ENCODE measurements around the gene WDFY2. TPM values are rescaled to one million over a fixed set of nuclear protein-coding genes. Genes with fewer than 3 reads are reported as not detected.

Gene WDFY2
- total RNA-seq, 1 experiment from 2014 or later = 26.4 TPM

DNA sequence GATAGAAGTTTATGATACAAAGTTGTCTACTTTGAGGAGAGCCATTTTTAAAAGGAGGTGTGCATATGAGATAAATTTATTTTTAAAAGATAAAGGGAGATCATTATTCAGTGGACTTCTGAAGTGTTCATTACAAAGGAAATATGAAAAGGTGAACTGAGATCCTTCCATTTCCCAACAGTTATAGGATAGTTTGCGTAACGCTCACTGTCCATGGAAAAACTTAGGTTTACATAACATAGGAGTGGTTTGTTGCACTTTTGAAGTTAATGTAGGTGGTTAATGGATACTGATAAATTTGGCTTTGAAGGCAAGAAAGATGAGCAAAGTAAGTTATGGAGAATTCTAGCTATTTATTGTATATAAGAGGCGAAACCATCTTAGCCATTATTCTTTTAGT, 92.5 kb downstream of the WDFY2 start:
- Histone ChIP-seq H4K20me1 (ENCODE audit: control insufficient read depth, insufficient read depth, insufficient read length) (no peaks in the 10 kb centered on the region), H2BK120ac (ENCODE audit: low read depth, low read length, poor library complexity, severe bottlenecking) (no peak overlapping the region), H2BK20ac (ENCODE audit: low read depth, low read length, poor library complexity, severe bottlenecking) (no peak overlapping the region), H3K27ac (ENCODE audit: insufficient read length, low read depth, low read length) (no peak overlapping the region), H2BK12ac (ENCODE audit: insufficient read length, low read depth, low read length) (no peak overlapping the region), H3K14ac (ENCODE audit: insufficient read depth, low read length) (no peak overlapping the region), H3K9me3 (ENCODE audit: control insufficient read depth, low read depth, low read length) (no peaks in the 10 kb centered on the region), H3K79me2 (ENCODE audit: insufficient read depth, low read length) (peaks cover 5% of the 10 kb centered on the region; the same call in 1 of the 2 replicates), H3K79me1 (ENCODE audit: insufficient read depth, low read depth, low read length, poor library complexity, severe bottlenecking) (no peaks in the 10 kb centered on the region), H3K27me3 (ENCODE audit: insufficient read depth, low read length) (no peaks in the 10 kb centered on the region), H4K91ac (ENCODE audit: insufficient read length, low read depth, low read length) (no peak overlapping the region), H2AFZ (ENCODE audit: low read length) (no peak overlapping the region), H3K23ac (ENCODE audit: insufficient read length, low read depth, low read length) (no peak overlapping the region), H2BK15ac (ENCODE audit: low read depth, low read length) (no peak overlapping the region), H4K5ac (ENCODE audit: insufficient read length, low read depth, low read length) (no peak overlapping the region), H3K4me2 (ENCODE audit: insufficient read depth, insufficient read length, low read length) (no peak overlapping the region), H3K56ac (ENCODE audit: insufficient read length, low read depth, low read length) (no peak overlapping the region), H3K23me2 (ENCODE audit: insufficient read length, low read depth, low read length, poor library complexity, severe bottlenecking) (no peaks in the 10 kb centered on the region), H3T11ph (ENCODE audit: low read length) (no peak overlapping the region), H3K18ac (ENCODE audit: insufficient read length, low read depth, low read length) (no peak overlapping the region), H3K4me1 (ENCODE audit: insufficient read depth, low read length) (no peaks in the 10 kb centered on the region; the same call in 1 of the 2 replicates), H3K4ac (ENCODE audit: low read depth, low read length) (no peak overlapping the region), H4K8ac (replicated peaks; ENCODE audit: insufficient read length, low read depth, low read length) (no peak overlapping the region), H2BK5ac (ENCODE audit: insufficient read length, low read length) (no peak overlapping the region), H2AK5ac (ENCODE audit: insufficient read length, low read length) (no peak overlapping the region), H3K9ac (ENCODE audit: extremely low read depth, insufficient read length, low read length) (no peak overlapping the region)
- no CpG with 5 or more reads among the region's 3 CpGs for WGBS (ENCODE audit: extremely low coverage, insufficient read length, low lambda C conversion rate)
- DNase-seq = no peak
- Mint-ChIP-seq H3K36me3 (ENCODE audit: insufficient read depth in 1 of 3, low read depth in 3 of 3) (no peaks in the 10 kb centered on the region; a peak in 1 of 7 replicates), H3K27me3 (ENCODE audit: low read depth) (no peaks in the 10 kb centered on the region; the same call in 1 of the 2 replicates), H3K4me1 (peaks cover 27 to 29% of the 10 kb centered on the region in 2 experiments), H3K27ac (no peak overlapping the region), H3K4me3 (no peak overlapping the region), H3K9me3 (no peaks in the 10 kb centered on the region)
- TF ChIP-seq, protein P1, sequence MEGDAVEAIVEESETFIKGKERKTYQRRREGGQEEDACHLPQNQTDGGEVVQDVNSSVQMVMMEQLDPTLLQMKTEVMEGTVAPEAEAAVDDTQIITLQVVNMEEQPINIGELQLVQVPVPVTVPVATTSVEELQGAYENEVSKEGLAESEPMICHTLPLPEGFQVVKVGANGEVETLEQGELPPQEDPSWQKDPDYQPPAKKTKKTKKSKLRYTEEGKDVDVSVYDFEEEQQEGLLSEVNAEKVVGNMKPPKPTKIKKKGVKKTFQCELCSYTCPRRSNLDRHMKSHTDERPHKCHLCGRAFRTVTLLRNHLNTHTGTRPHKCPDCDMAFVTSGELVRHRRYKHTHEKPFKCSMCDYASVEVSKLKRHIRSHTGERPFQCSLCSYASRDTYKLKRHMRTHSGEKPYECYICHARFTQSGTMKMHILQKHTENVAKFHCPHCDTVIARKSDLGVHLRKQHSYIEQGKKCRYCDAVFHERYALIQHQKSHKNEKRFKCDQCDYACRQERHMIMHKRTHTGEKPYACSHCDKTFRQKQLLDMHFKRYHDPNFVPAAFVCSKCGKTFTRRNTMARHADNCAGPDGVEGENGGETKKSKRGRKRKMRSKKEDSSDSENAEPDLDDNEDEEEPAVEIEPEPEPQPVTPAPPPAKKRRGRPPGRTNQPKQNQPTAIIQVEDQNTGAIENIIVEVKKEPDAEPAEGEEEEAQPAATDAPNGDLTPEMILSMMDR (conservative IDR thresholded peaks at IDR 0.05) = no peak
